Natural killer cell (primary cell): ENCODE measurements around the gene CHKB. TPM values are rescaled to one million over a fixed set of nuclear protein-coding genes. Genes with fewer than 3 reads are reported as not detected.
A peak's percentile ranks its signal among the peaks of the same experiment; 100 is the strongest.

Experiments
- ATAC-seq, 3 donors: fragments of 150-1000 bp in 2 of 3; fragments of 200-7000 bp in 1 of 3; cut with Tn5 transposase; 1 replicate in 1 of 3; 2 replicates in 2 of 3; pipeline ENCODE4 v1.10.0; 2021; ENCODE audit warnings: mild to moderate bottlenecking in 2 of 3, moderate library complexity in 2 of 3
- DNase-seq, 2 donors: peaks; one replicate each; pipeline versions ENCODE4 v3.0.0 to v3.0.0-alpha.2; 2013 to 2021; ENCODE audit warnings: mixed read lengths in 1 of 2
- H3K27ac ChIP-seq: one replicate; pipeline ENCODE4 v1.5.1; 2013; ENCODE audit warnings: mild to moderate bottlenecking, low read length
- H3K27me3 ChIP-seq: one replicate; pipeline ENCODE4 v1.6.1; 2013; ENCODE audit warnings: low read length; ENCODE audit not compliant: control insufficient read depth, insufficient read depth
- H3K36me3 ChIP-seq: one replicate; pipeline ENCODE4 v1.6.1; 2013; ENCODE audit warnings: low read length; ENCODE audit not compliant: control insufficient read depth, insufficient read depth
- H3K4me1 ChIP-seq: one replicate; pipeline ENCODE4 v1.6.1; 2013; ENCODE audit warnings: low read length; ENCODE audit not compliant: control insufficient read depth, insufficient read depth
- H3K4me3 ChIP-seq: one replicate; pipeline ENCODE4 v1.5.1; 2013; ENCODE audit warnings: low read length
- H3K9me3 ChIP-seq: one replicate; pipeline ENCODE4 v1.6.1; 2013; ENCODE audit warnings: low read length; ENCODE audit not compliant: control insufficient read depth, insufficient read depth
- H3K27ac Mint-ChIP-seq, 2 donors: one replicate each; pipeline ENCODE4 v1.8.0; 2022; ENCODE audit warnings: mild to moderate bottlenecking in 2 of 2, mixed read lengths in 2 of 2, moderate library complexity in 1 of 2
- H3K27me3 Mint-ChIP-seq, 2 donors: one replicate each; pipeline ENCODE4 v1.8.0; 2022; ENCODE audit warnings: low read depth in 2 of 2, mixed read lengths in 2 of 2
- H3K36me3 Mint-ChIP-seq: one replicate; pipeline ENCODE4 v1.8.0; 2022; ENCODE audit warnings: mixed read lengths
- H3K4me1 Mint-ChIP-seq, 2 donors: one replicate each; pipeline ENCODE4 v1.8.0; 2022; ENCODE audit warnings: mixed read lengths in 2 of 2
- H3K4me3 Mint-ChIP-seq: one replicate; pipeline ENCODE4 v1.8.0; 2022; ENCODE audit warnings: mild to moderate bottlenecking, moderate library complexity, mixed read lengths
- H3K9me3 Mint-ChIP-seq, 2 donors: one replicate each; pipeline ENCODE4 v1.8.0; 2022; ENCODE audit warnings: mixed read lengths in 2 of 2
- WGBS: methylation state at CpG from one replicate; pipeline ENCODE4 v1.1.7; 2013; ENCODE audit warnings: missing lambda C conversion rate; ENCODE audit not compliant: insufficient coverage; 5-methylcytosine and 5-hydroxymethylcytosine counted together
- intact Hi-C: fragments of 100-400 bp; cut with micrococcal nuclease; formaldehyde crosslinking; loops from one replicate; pipeline ENCODE4 v1.14.2; 2022
- total RNA-seq, 4 donors: library from RNA; stranded (reverse); fragments of 120-200 nt in 1 of 4; gene quantifications; one replicate each; pipeline versions ENCODE4 v1.2.3 to v1.2.4, GENCODE V29; 2013 to 2022
- TF ChIP-seq, protein P1 (sequence below): fragments of 200-600 bp; IDR thresholded peaks from one replicate; pipeline ENCODE4 v1.8.0; 2022; ENCODE audit warnings: antibody characterized with exemption

The CHKB gene
- total RNA-seq, 3 donors from 2014 or later (not counting 1 experiment from before 2014, with no cell fraction given) = 166 to 204 (median 180) TPM

DNA sequence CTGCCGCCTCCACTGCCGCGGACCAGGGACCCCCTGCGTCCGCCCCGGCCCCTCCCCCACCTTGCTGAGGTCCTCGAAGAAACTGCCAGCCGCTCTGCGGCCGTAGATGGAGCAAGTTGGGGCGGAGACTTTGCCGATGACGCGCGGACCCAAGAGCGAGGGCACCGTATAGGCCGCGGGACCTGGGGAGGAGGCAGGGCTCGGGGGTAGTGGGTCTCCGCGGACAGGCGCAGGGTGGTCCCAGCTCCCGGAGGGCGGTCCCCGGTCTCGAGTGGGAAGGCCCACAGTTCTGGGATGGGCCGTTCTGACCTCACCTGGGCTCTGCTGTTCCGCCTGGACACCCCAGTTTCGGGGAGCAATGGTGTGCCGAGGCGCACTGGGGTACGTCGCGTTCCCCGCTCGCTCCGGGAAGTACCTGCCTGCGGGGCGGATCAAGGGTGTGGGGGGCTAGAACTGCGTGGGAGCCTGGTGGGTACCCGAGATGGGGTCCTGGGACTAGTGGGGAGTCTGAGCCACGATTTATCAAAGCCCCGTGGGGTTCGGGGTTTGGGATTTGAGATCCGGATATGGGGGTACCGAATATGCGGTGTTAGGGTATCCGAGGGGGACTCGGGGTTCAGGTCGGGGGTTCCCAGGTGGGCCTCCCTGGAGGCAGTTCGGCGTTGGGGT, 51.6 kb downstream of the CHKB start:
- DNase-seq (peak; percentile 77 to 87), ATAC-seq (peak; percentile 57 to 73 (median 60))
- under 1% methylated on average over 53 of the region's 53 CpGs for WGBS
- Histone ChIP-seq H3K9me3 (no peaks in the 10 kb centered on the region), H3K36me3 (no peaks in the 10 kb centered on the region), H3K4me1 (peaks cover 64% of the 10 kb centered on the region), H3K27me3 (no peaks in the 10 kb centered on the region), H3K27ac (peak overlapping the region; percentile 95), H3K4me3 (peak overlapping the region; percentile 80)
- peak overlapping the region; percentile 94 for H3K4me3 Mint-ChIP-seq
- H3K27me3 Mint-ChIP-seq = peaks cover 0 to 13% of the 10 kb centered on the region in 2 donors
- no peaks in the 10 kb centered on the region for H3K36me3 Mint-ChIP-seq
- intact Hi-C loops = loop anchor here (1.0 to 2.0 kb wide), 2 partner anchors 8 to 14 kb away; partner anchors contain the start of gene KLHDC7B
- peak overlapping the region; percentile 94 to 96 for H3K27ac Mint-ChIP-seq
- TF ChIP-seq, protein P1, sequence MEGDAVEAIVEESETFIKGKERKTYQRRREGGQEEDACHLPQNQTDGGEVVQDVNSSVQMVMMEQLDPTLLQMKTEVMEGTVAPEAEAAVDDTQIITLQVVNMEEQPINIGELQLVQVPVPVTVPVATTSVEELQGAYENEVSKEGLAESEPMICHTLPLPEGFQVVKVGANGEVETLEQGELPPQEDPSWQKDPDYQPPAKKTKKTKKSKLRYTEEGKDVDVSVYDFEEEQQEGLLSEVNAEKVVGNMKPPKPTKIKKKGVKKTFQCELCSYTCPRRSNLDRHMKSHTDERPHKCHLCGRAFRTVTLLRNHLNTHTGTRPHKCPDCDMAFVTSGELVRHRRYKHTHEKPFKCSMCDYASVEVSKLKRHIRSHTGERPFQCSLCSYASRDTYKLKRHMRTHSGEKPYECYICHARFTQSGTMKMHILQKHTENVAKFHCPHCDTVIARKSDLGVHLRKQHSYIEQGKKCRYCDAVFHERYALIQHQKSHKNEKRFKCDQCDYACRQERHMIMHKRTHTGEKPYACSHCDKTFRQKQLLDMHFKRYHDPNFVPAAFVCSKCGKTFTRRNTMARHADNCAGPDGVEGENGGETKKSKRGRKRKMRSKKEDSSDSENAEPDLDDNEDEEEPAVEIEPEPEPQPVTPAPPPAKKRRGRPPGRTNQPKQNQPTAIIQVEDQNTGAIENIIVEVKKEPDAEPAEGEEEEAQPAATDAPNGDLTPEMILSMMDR = no peak
- peaks cover 24 to 40% of the 10 kb centered on the region in 2 donors for H3K4me1 Mint-ChIP-seq
- H3K9me3 Mint-ChIP-seq = no peaks in the 10 kb centered on the region

DNA sequence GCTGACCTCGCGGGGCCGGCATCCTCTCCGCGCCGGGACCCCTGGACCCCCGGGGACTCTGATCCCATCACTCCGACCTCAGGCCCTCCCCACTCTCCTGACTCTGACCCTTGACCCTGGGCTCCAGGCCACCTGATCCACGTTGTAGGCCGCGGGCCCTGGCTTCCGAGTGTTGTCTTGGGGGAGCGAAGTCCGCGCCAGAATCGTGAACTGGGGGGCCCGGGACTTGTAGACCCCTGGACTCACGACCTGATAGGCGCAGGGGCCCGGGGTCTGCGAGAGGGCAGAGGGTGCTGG, 52.1 kb downstream of the CHKB start:
- Mint-ChIP-seq H3K4me1 (peaks cover 24 to 40% of the 10 kb centered on the region in 2 donors), H3K9me3 (no peaks in the 10 kb centered on the region), H3K27me3 (peaks cover 0 to 13% of the 10 kb centered on the region in 2 donors), H3K4me3 (peak overlapping the region; percentile 94), H3K36me3 (no peaks in the 10 kb centered on the region), H3K27ac (peak overlapping the region; percentile 94 to 96)
- Histone ChIP-seq H3K36me3 (no peaks in the 10 kb centered on the region), H3K9me3 (no peaks in the 10 kb centered on the region), H3K27me3 (no peaks in the 10 kb centered on the region), H3K27ac (peak overlapping the region; percentile 95), H3K4me1 (peaks cover 64% of the 10 kb centered on the region), H3K4me3 (peak overlapping the region; percentile 80)
- ATAC-seq = peak in 2 of 3 donors; percentile 0 to 2
- WGBS = under 1% methylated on average over 21 of the region's 21 CpGs
- intact Hi-C loops = loop anchor here (2.0 kb wide), 1 partner anchor 14 kb away; the partner anchor contains the start of gene KLHDC7B
- no peak for DNase-seq
- TF ChIP-seq, protein P1 = no peak

DNA sequence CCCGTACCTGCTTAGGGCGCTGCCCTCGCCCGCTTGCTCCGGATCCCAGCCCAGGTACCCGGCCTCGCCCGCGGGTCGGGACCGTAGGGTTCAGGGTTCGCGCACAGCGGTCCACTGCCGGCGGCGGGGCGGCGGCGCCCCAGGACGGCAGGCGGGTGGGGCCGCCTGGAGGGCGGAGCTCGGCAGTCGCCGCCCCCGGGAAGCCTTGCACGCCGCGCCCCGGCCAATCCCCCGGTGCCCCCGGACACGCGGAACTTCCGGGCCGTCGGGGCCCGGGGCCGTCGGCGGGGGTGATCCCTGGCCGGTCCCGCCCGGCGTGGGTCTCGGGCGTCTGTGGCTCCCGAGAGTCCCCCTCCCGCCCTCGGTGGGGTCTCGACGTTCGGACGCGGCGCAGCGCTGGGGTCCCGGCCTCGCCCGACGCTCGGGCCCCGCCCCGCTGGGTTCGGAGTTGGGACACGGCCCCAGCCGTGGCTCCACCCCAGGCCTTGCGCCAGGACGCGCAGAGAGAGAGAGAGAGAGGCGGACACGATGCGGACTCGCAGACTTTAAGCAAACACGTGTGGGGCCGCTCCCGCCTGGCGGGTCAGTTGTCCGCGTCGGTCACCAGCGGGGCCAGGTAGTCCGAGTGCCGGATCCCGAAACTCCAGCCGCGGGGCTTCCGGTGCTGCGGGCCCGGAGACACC, 52.6 kb downstream of the CHKB start, which contains the start of gene TYMP:
Gene TYMP, minus strand, starts transcription at position 116 of the 683 bp plus-strand sequence. CDS start 303 bp downstream, outside the sequence.
- H3K4me1 ChIP-seq = peaks cover 65% of the 10 kb centered on the region
- H3K9me3 ChIP-seq = no peaks in the 10 kb centered on the region
- no peaks in the 10 kb centered on the region for H3K27me3 ChIP-seq
- under 1% methylated on average over 92 of the region's 92 CpGs for whole genome bisulfite sequencing
- DNase-seq (peak; percentile 62 to 78), ATAC-seq (peak; percentile 11 to 45 (median 23))
- H3K36me3 ChIP-seq = no peaks in the 10 kb centered on the region
- H3K27ac Mint-ChIP-seq = peak within 1 kb of the TSS; percentile 94 to 96
- TF ChIP-seq, protein P1 = no peak
- H3K4me1 Mint-ChIP-seq = peaks cover 25 to 41% of the 10 kb centered on the region in 2 donors
- peaks cover 0 to 13% of the 10 kb centered on the region in 2 donors for H3K27me3 Mint-ChIP-seq
- H3K4me3 ChIP-seq = peak within 1 kb of the TSS; percentile 80
- H3K36me3 Mint-ChIP-seq = no peaks in the 10 kb centered on the region
- H3K4me3 Mint-ChIP-seq = peak within 1 kb of the TSS; percentile 94
- H3K9me3 Mint-ChIP-seq = no peaks in the 10 kb centered on the region
- intact Hi-C loops = loop anchor here (2.0 to 5.0 kb wide), 2 partner anchors 15 to 32 kb away; partner anchors contain the start of genes KLHDC7B and SYCE3
- H3K27ac ChIP-seq = peak within 1 kb of the TSS; percentile 95
